ENCODE measurements around the gene GMPR2. TPM values are rescaled to one million over a fixed set of nuclear protein-coding genes. Genes with fewer than 3 reads are reported as not detected.

GMPR2 gene
- total and polyA plus RNA-seq, 2 of the 13 experiments (the other 11 are each of a cell fraction or from before 2014, with no cell fraction given): 210 to 273 TPM

DNA sequence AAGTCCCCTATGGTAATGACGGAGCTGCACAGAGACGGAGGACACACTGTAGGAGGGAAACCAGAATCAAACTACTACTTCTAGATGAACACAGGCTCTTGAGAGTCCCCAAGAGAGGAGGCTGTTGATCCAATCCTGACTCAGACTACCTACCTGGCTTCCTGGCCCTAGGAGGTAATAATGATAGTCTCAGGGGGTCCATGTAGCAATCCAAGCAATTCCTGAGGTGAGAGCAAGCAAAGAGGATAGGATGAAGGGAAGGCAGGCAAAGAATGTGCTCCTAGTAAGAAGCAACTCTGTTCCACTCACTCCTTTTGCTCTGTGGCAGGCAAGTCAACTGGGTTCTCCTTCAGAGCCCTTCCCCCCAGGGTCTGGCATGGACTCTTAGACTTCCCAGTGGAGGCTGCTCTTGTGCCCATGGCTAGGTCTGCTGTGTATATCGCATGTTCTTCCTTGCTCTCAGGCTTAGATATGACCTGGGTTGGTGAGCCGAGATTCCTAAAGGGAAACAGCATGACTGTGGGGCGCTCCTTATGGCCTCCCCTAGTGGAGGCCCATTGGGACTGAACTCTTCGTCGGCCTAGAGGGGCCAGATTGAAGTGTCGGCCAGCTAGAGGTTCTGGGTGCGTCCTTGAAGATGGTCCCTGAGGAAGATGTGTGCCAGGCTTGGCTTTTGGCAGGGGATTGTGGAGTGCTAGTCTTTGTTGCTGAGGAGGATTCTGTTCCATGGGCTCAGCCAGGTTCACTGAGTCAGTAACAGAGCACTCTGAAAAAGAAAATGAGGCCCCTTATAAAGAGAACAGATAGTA is 7.6 kb downstream of the GMPR2 start (continued):
- TF ChIP-seq, protein P1, sequence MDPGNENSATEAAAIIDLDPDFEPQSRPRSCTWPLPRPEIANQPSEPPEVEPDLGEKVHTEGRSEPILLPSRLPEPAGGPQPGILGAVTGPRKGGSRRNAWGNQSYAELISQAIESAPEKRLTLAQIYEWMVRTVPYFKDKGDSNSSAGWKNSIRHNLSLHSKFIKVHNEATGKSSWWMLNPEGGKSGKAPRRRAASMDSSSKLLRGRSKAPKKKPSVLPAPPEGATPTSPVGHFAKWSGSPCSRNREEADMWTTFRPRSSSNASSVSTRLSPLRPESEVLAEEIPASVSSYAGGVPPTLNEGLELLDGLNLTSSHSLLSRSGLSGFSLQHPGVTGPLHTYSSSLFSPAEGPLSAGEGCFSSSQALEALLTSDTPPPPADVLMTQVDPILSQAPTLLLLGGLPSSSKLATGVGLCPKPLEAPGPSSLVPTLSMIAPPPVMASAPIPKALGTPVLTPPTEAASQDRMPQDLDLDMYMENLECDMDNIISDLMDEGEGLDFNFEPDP (CRISPR knock-in tag; conservative IDR thresholded peaks at IDR 0.05): no peak
- no peak for TF ChIP-seq GABPB1 (CRISPR knock-in tag; IDR thresholded peaks at IDR 0.05)
- no peak for TF ChIP-seq SOX5 (CRISPR knock-in tag; IDR thresholded peaks at IDR 0.05; ENCODE audit: borderline replicate concordance)
- 0 out of 2 replicates have a peak, but pooled peaks have one; percentile 15 for TF ChIP-seq TRIM24 (CRISPR knock-in tag; IDR thresholded peaks at IDR 0.05)
- no peak for TF ChIP-seq ZNF274 (CRISPR knock-in tag; IDR thresholded peaks at IDR 0.05)
- TF ChIP-seq, protein P2, sequence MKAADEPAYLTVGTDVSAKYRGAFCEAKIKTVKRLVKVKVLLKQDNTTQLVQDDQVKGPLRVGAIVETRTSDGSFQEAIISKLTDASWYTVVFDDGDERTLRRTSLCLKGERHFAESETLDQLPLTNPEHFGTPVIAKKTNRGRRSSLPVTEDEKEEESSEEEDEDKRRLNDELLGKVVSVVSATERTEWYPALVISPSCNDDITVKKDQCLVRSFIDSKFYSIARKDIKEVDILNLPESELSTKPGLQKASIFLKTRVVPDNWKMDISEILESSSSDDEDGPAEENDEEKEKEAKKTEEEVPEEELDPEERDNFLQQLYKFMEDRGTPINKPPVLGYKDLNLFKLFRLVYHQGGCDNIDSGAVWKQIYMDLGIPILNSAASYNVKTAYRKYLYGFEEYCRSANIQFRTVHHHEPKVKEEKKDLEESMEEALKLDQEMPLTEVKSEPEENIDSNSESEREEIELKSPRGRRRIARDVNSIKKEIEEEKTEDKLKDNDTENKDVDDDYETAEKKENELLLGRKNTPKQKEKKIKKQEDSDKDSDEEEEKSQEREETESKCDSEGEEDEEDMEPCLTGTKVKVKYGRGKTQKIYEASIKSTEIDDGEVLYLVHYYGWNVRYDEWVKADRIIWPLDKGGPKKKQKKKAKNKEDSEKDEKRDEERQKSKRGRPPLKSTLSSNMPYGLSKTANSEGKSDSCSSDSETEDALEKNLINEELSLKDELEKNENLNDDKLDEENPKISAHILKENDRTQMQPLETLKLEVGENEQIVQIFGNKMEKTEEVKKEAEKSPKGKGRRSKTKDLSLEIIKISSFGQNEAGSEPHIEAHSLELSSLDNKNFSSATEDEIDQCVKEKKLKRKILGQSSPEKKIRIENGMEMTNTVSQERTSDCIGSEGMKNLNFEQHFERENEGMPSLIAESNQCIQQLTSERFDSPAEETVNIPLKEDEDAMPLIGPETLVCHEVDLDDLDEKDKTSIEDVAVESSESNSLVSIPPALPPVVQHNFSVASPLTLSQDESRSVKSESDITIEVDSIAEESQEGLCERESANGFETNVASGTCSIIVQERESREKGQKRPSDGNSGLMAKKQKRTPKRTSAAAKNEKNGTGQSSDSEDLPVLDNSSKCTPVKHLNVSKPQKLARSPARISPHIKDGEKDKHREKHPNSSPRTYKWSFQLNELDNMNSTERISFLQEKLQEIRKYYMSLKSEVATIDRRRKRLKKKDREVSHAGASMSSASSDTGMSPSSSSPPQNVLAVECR (CRISPR knock-in tag; IDR thresholded peaks at IDR 0.05; ENCODE audit: borderline replicate concordance): 0 out of 2 replicates have a peak, but pooled peaks have one; percentile 22
- TF ChIP-seq ZNF616 (CRISPR knock-in tag; IDR thresholded peaks at IDR 0.05; ENCODE audit: low read depth): no peak
- peak; percentile 87; the same call in 1 of the 2 replicates for TF ChIP-seq ATRX (CRISPR knock-in tag; IDR thresholded peaks at IDR 0.05; ENCODE audit: borderline replicate concordance)
- no peak for TF ChIP-seq ZNF232 (CRISPR knock-in tag; IDR thresholded peaks at IDR 0.05; ENCODE audit: borderline replicate concordance)
- TF ChIP-seq TEAD3 (CRISPR knock-in tag; optimal IDR thresholded peaks at IDR 0.05; ENCODE audit: borderline replicate concordance): no peak
- no peak for TF ChIP-seq ZNF383 (CRISPR knock-in tag; IDR thresholded peaks at IDR 0.05; ENCODE audit: borderline replicate concordance)
- no peak for TF ChIP-seq MEIS2 (CRISPR knock-in tag; IDR thresholded peaks at IDR 0.05)
- no peak for TF ChIP-seq NFYB (CRISPR knock-in tag; IDR thresholded peaks at IDR 0.05)
- peak; percentile 24; the same call in 1 of the 2 replicates for TF ChIP-seq SP4 (CRISPR knock-in tag; IDR thresholded peaks at IDR 0.05)
- TF ChIP-seq ZNF333 (CRISPR knock-in tag; IDR thresholded peaks at IDR 0.05; ENCODE audit: borderline replicate concordance): 0 out of 2 replicates have a peak, but pooled peaks have one; percentile 78
- TF ChIP-seq POLR2AphosphoS5 (IDR thresholded peaks at IDR 0.05; ENCODE audit: low read depth, low read length): peak; percentile 37; the same call in 1 of the 2 replicates
- peak; percentile 67; the same call in 1 of the 2 replicates for TF ChIP-seq ZNF737 (CRISPR knock-in tag; IDR thresholded peaks at IDR 0.05; ENCODE audit: borderline replicate concordance)
- no peak for TF ChIP-seq UBTF (CRISPR knock-in tag; IDR thresholded peaks at IDR 0.05)
- TF ChIP-seq MAZ (IDR thresholded peaks at IDR 0.05; ENCODE audit: borderline replicate concordance, low read depth, low read length): no peak
- no peak for TF ChIP-seq MAZ (CRISPR knock-in tag; IDR thresholded peaks at IDR 0.05; ENCODE audit: low read depth)
- TF ChIP-seq ELF3 (CRISPR knock-in tag; IDR thresholded peaks at IDR 0.05): no peak
- TF ChIP-seq PHF20 (CRISPR knock-in tag; IDR thresholded peaks at IDR 0.05): 0 out of 2 replicates have a peak, but pooled peaks have one; percentile 37
